Type B pancreatic cell (in vitro differentiated cells): ENCODE measurements around the gene CHCHD4. TPM values are rescaled to one million over a fixed set of nuclear protein-coding genes. Genes with fewer than 3 reads are reported as not detected.

Experiments
- DNase-seq: peaks from one replicate; pipeline ENCODE4 v3.0.0; 2021; ENCODE audit warnings: mixed read lengths; ENCODE audit not compliant: unreplicated experiment; ENCODE audit errors: extremely low spot score
- H3K27ac Mint-ChIP-seq: 2 replicates; pipeline ENCODE4 v1.8.0; 2021; ENCODE audit warnings: mild to moderate bottlenecking, mixed read lengths
- H3K27me3 Mint-ChIP-seq: 2 replicates; pipeline ENCODE4 v1.8.0; 2021; ENCODE audit warnings: mixed read lengths
- H3K36me3 Mint-ChIP-seq: 2 replicates; pipeline ENCODE4 v1.8.0; 2021; ENCODE audit warnings: mixed read lengths
- H3K4me1 Mint-ChIP-seq: one replicate; pipeline ENCODE4 v1.8.0; 2021; ENCODE audit warnings: mixed read lengths; ENCODE audit not compliant: unreplicated experiment
- H3K4me3 Mint-ChIP-seq: 2 replicates; pipeline ENCODE4 v1.8.0; 2021; ENCODE audit warnings: mild to moderate bottlenecking, mixed read lengths
- H3K9me3 Mint-ChIP-seq: 2 replicates; pipeline ENCODE4 v1.8.0; 2021; ENCODE audit warnings: mixed read lengths
- CTCF ChIP-seq: fragments of 200-600 bp; sonication (generic); conservative IDR thresholded peaks from 2 replicates; pipeline ENCODE4 v1.5.0; 2021; ENCODE audit warnings: antibody characterized with exemption, mild to moderate bottlenecking
- total RNA-seq: library from RNA; stranded (reverse); gene quantifications from 2 replicates; pipeline ENCODE4 v1.2.1, GENCODE V29; 2021; ENCODE audit warnings: low replicate concordance

CHCHD4 gene
- total RNA-seq, 1 donor from 2014 or later: 14.1 TPM

- no peaks in the 10 kb centered on the region for H3K4me1 Mint-ChIP-seq
- no peaks in the 10 kb centered on the region for H3K27me3 Mint-ChIP-seq
- DNase-seq: no peak
- peak overlapping the region; percentile 15 for H3K27ac Mint-ChIP-seq
- no peak for TF ChIP-seq CTCF
- no peak overlapping the region for H3K4me3 Mint-ChIP-seq
- H3K36me3 Mint-ChIP-seq: peaks cover 64% of the 10 kb centered on the region
- H3K9me3 Mint-ChIP-seq: peaks cover 10% of the 10 kb centered on the region
Measured at GRCh38 chr3:14157951-14158350, 33.3 kb upstream of the CHCHD4 start.

GRCh38 chr3:14156843-14157561 lies 32.3 kb upstream of the CHCHD4 start:
- no peaks in the 10 kb centered on the region for H3K27me3 Mint-ChIP-seq
- no peak for DNase-seq
- H3K9me3 Mint-ChIP-seq: peaks cover 10% of the 10 kb centered on the region
- H3K4me3 Mint-ChIP-seq: no peak overlapping the region
- H3K36me3 Mint-ChIP-seq: peaks cover 54% of the 10 kb centered on the region
- TF ChIP-seq CTCF: no peak
- H3K4me1 Mint-ChIP-seq: no peaks in the 10 kb centered on the region
- no peak overlapping the region for H3K27ac Mint-ChIP-seq

GRCh38 chr3:14156201-14156600 lies 31.5 kb upstream of the CHCHD4 start:
- no peak for DNase-seq
- H3K4me3 Mint-ChIP-seq: no peak overlapping the region
- no peak overlapping the region for H3K27ac Mint-ChIP-seq
- H3K9me3 Mint-ChIP-seq: peaks cover 4% of the 10 kb centered on the region
- H3K4me1 Mint-ChIP-seq: no peaks in the 10 kb centered on the region
- peaks cover 46% of the 10 kb centered on the region for H3K36me3 Mint-ChIP-seq
- H3K27me3 Mint-ChIP-seq: no peaks in the 10 kb centered on the region
- no peak for TF ChIP-seq CTCF

GRCh38 chr3:14154895-14155440 lies 30.3 kb upstream of the CHCHD4 start:
- no peak for DNase-seq
- no peaks in the 10 kb centered on the region for H3K27me3 Mint-ChIP-seq
- no peaks in the 10 kb centered on the region for H3K9me3 Mint-ChIP-seq
- TF ChIP-seq CTCF: no peak
- no peak overlapping the region for H3K27ac Mint-ChIP-seq
- no peak overlapping the region for H3K4me3 Mint-ChIP-seq
- no peaks in the 10 kb centered on the region for H3K4me1 Mint-ChIP-seq
- H3K36me3 Mint-ChIP-seq: peaks cover 37% of the 10 kb centered on the region

GRCh38 chr3:14154276-14154675 lies 29.6 kb upstream of the CHCHD4 start:
- no peak for TF ChIP-seq CTCF
- Mint-ChIP-seq H3K27me3 (no peaks in the 10 kb centered on the region), H3K27ac (no peak overlapping the region), H3K4me3 (no peak overlapping the region), H3K9me3 (no peaks in the 10 kb centered on the region), H3K36me3 (peaks cover 36% of the 10 kb centered on the region), H3K4me1 (no peaks in the 10 kb centered on the region)
- DNase-seq: no peak
